Effector memory CD8-positive, alpha-beta T cell (primary cell): ENCODE measurements around the gene ITGB7.
"Not testable (repeated sequence)": the region's sequence is repeated elsewhere in the genome, so short reads cannot be mapped to it uniquely, and the experiment has no call there.

Source experiments
- ATAC-seq: fragments of 150-1000 bp; cut with Tn5 transposase; replicated peaks from 2 replicates; pipeline ENCODE4 v1.10.0; 2021; ENCODE audit warnings: mild to moderate bottlenecking, moderate library complexity
- DNase-seq, 3 experiments: peaks; one replicate each; pipeline ENCODE4 v3.0.0; 2021
- H3K27ac Mint-ChIP-seq, 2 donors: one replicate each; pipeline ENCODE4 v1.8.0; 2022; ENCODE audit warnings: mild to moderate bottlenecking in 2 of 2, mixed read lengths in 2 of 2, moderate library complexity in 2 of 2
- H3K27me3 Mint-ChIP-seq, 2 donors: one replicate each; pipeline ENCODE4 v1.8.0; 2022; ENCODE audit warnings: mixed read lengths in 2 of 2
- H3K36me3 Mint-ChIP-seq: one replicate; pipeline ENCODE4 v1.8.0; 2022; ENCODE audit warnings: mild to moderate bottlenecking, moderate library complexity, mixed read lengths; ENCODE audit not compliant: insufficient read depth
- H3K4me1 Mint-ChIP-seq, 2 donors: one replicate each; pipeline ENCODE4 v1.8.0; 2022; ENCODE audit warnings: low read depth in 2 of 2, mixed read lengths in 2 of 2
- H3K4me3 Mint-ChIP-seq, 2 donors: one replicate each; pipeline ENCODE4 v1.8.0; 2022; ENCODE audit warnings: mild to moderate bottlenecking in 2 of 2, mixed read lengths in 2 of 2, moderate library complexity in 2 of 2
- H3K9me3 Mint-ChIP-seq, 2 donors: one replicate each; pipeline ENCODE4 v1.8.0; 2022; ENCODE audit warnings: mixed read lengths in 2 of 2

Gene ITGB7

GRCh38 chr12:53170215-53170614, 36.8 kb downstream of the ITGB7 start:
- no peaks in the 10 kb centered on the region for H3K27me3 Mint-ChIP-seq
- no peak overlapping the region for H3K27ac Mint-ChIP-seq
- H3K4me3 Mint-ChIP-seq = no peak overlapping the region
- DNase-seq (no peak), ATAC-seq (no peak)
- no peaks in the 10 kb centered on the region for H3K4me1 Mint-ChIP-seq
- H3K9me3 Mint-ChIP-seq = no peaks in the 10 kb centered on the region
- H3K36me3 Mint-ChIP-seq = no peaks in the 10 kb centered on the region

- DNase-seq (no peak), ATAC-seq (no peak)
- no peak overlapping the region for H3K4me3 Mint-ChIP-seq
- no peaks in the 10 kb centered on the region for H3K4me1 Mint-ChIP-seq
- H3K9me3 Mint-ChIP-seq = no peaks in the 10 kb centered on the region
- no peaks in the 10 kb centered on the region for H3K36me3 Mint-ChIP-seq
- no peak overlapping the region for H3K27ac Mint-ChIP-seq
- no peaks in the 10 kb centered on the region for H3K27me3 Mint-ChIP-seq
Observed at GRCh38 chr12:53169644-53170043, 37.4 kb downstream of the ITGB7 start.

GRCh38 chr12:53166837-53167236, 40.2 kb downstream of the ITGB7 start:
- Mint-ChIP-seq H3K4me3 (no peak overlapping the region), H3K36me3 (no peaks in the 10 kb centered on the region), H3K4me1 (no peaks in the 10 kb centered on the region), H3K27ac (no peak overlapping the region), H3K27me3 (no peaks in the 10 kb centered on the region), H3K9me3 (no peaks in the 10 kb centered on the region)
- ATAC-seq (no peak), DNase-seq (no peak)

GRCh38 chr12:53163008-53163407, 44.0 kb downstream of the ITGB7 start:
- not testable (repeated sequence) for H3K27ac Mint-ChIP-seq, ATAC-seq, H3K27me3 Mint-ChIP-seq, H3K36me3 Mint-ChIP-seq, H3K4me3 Mint-ChIP-seq, H3K9me3 Mint-ChIP-seq, H3K4me1 Mint-ChIP-seq, DNase-seq

- DNase-seq = no peak
- peaks cover 5% of the 10 kb centered on the region for H3K36me3 Mint-ChIP-seq
- no peak overlapping the region for H3K27ac Mint-ChIP-seq
- ATAC-seq = no peak
- H3K4me3 Mint-ChIP-seq = no peak overlapping the region
- no peaks in the 10 kb centered on the region for H3K27me3 Mint-ChIP-seq
- H3K4me1 Mint-ChIP-seq = peaks cover 7 to 10% of the 10 kb centered on the region in 2 donors
- no peaks in the 10 kb centered on the region for H3K9me3 Mint-ChIP-seq
Observed at GRCh38 chr12:53161119-53161911, 45.7 kb downstream of the ITGB7 start.

GRCh38 chr12:53160673-53161072, 46.4 kb downstream of the ITGB7 start:
- DNase-seq = no peak
- H3K4me1 Mint-ChIP-seq = peaks cover 7 to 10% of the 10 kb centered on the region in 2 donors
- ATAC-seq = no peak
- H3K27ac Mint-ChIP-seq = no peak overlapping the region
- no peaks in the 10 kb centered on the region for H3K27me3 Mint-ChIP-seq
- H3K4me3 Mint-ChIP-seq = no peak overlapping the region
- no peaks in the 10 kb centered on the region for H3K9me3 Mint-ChIP-seq
- peaks cover 5% of the 10 kb centered on the region for H3K36me3 Mint-ChIP-seq

- peaks cover 5% of the 10 kb centered on the region for H3K36me3 Mint-ChIP-seq
Observed at GRCh38 chr12:53160000-53160399, 47.1 kb downstream of the ITGB7 start.

GRCh38 chr12:53159195-53159839, 47.7 kb downstream of the ITGB7 start:
- DNase-seq = peak; percentile 87 to 90 (median 89)
- Mint-ChIP-seq H3K36me3 (peaks cover 5% of the 10 kb centered on the region), H3K27ac (peak overlapping the region; percentile 30 to 61), H3K9me3 (no peaks in the 10 kb centered on the region), H3K4me1 (peaks cover 7 to 10% of the 10 kb centered on the region in 2 donors), H3K4me3 (peak overlapping the region in 1 of 2 donors; percentile 27), H3K27me3 (no peaks in the 10 kb centered on the region)
- peak; percentile 100 for ATAC-seq

More at GRCh38 chr12:53160000-53160399, 47.1 kb downstream of the ITGB7 start:
- H3K27ac Mint-ChIP-seq = peak overlapping the region in 1 of 2 donors; percentile 61
- no peaks in the 10 kb centered on the region for H3K27me3 Mint-ChIP-seq
- DNase-seq = no peak
- H3K9me3 Mint-ChIP-seq = no peaks in the 10 kb centered on the region
- H3K4me3 Mint-ChIP-seq = no peak overlapping the region
- H3K4me1 Mint-ChIP-seq = peaks cover 7 to 10% of the 10 kb centered on the region in 2 donors
- ATAC-seq = no peak

- Mint-ChIP-seq H3K9me3 (no peaks in the 10 kb centered on the region), H3K36me3 (peaks cover 3% of the 10 kb centered on the region), H3K27ac (no peak overlapping the region), H3K4me1 (no peaks in the 10 kb centered on the region), H3K4me3 (no peak overlapping the region), H3K27me3 (no peaks in the 10 kb centered on the region)
- DNase-seq (no peak), ATAC-seq (no peak)
Observed at GRCh38 chr12:53152390-53152789, 54.7 kb downstream of the ITGB7 start.

- H3K36me3 Mint-ChIP-seq = peaks cover 3% of the 10 kb centered on the region
- H3K4me3 Mint-ChIP-seq = no peak overlapping the region
- DNase-seq (no peak), ATAC-seq (no peak)
- no peaks in the 10 kb centered on the region for H3K27me3 Mint-ChIP-seq
- no peak overlapping the region for H3K27ac Mint-ChIP-seq
- no peaks in the 10 kb centered on the region for H3K9me3 Mint-ChIP-seq
- no peaks in the 10 kb centered on the region for H3K4me1 Mint-ChIP-seq
Observed at GRCh38 chr12:53151039-53151438, 56.0 kb downstream of the ITGB7 start.

GRCh38 chr12:53147653-53148052, 59.4 kb downstream of the ITGB7 start:
- Mint-ChIP-seq H3K27ac (no peak overlapping the region), H3K27me3 (no peaks in the 10 kb centered on the region), H3K36me3 (peaks cover 3% of the 10 kb centered on the region), H3K4me3 (no peak overlapping the region), H3K4me1 (no peaks in the 10 kb centered on the region), H3K9me3 (no peaks in the 10 kb centered on the region)
- ATAC-seq (no peak), DNase-seq (no peak)

- DNase-seq (no peak), ATAC-seq (no peak)
- H3K36me3 Mint-ChIP-seq = peaks cover 3% of the 10 kb centered on the region
- H3K4me1 Mint-ChIP-seq = no peaks in the 10 kb centered on the region
- no peak overlapping the region for H3K27ac Mint-ChIP-seq
- no peaks in the 10 kb centered on the region for H3K27me3 Mint-ChIP-seq
- H3K9me3 Mint-ChIP-seq = no peaks in the 10 kb centered on the region
- H3K4me3 Mint-ChIP-seq = no peak overlapping the region
Observed at GRCh38 chr12:53147181-53147580, 59.9 kb downstream of the ITGB7 start.

- H3K4me1 Mint-ChIP-seq = no peaks in the 10 kb centered on the region
- no peaks in the 10 kb centered on the region for H3K27me3 Mint-ChIP-seq
- ATAC-seq (no peak), DNase-seq (no peak)
- no peak overlapping the region for H3K4me3 Mint-ChIP-seq
- no peak overlapping the region for H3K27ac Mint-ChIP-seq
- peaks cover 3% of the 10 kb centered on the region for H3K36me3 Mint-ChIP-seq
- H3K9me3 Mint-ChIP-seq = no peaks in the 10 kb centered on the region
Observed at GRCh38 chr12:53145383-53146260, 61.4 kb downstream of the ITGB7 start.
